Activated naive CD8-positive, alpha-beta T cell treated with anti-CD3 and anti-CD28 coated beads, Interleukin-2, amount 10 ng/mL, durations not matched to agents 7 days and 5 days (primary cell): ENCODE data around the gene PRSS27. TPM values are rescaled to one million over a fixed set of nuclear protein-coding genes. Genes with fewer than 3 reads are reported as not detected.
"Not testable (repeated sequence)": the region's sequence is repeated elsewhere in the genome, so short reads cannot be mapped to it uniquely, and the experiment has no call there.

Experiments used
- ATAC-seq: fragments of 150-1000 bp; cut with Tn5 transposase; one replicate; pipeline ENCODE4 v1.10.0; 2021; ENCODE audit warnings: low read depth, moderate library complexity
- POLR2A ChIA-PET: fragments of 350-600 bp; sonication (Branson Sonifier 250); formaldehyde crosslinking; loops from one replicate; lab custom pipeline; 2021; ENCODE audit warnings: antibody characterized with exemption; lab: Charles Lee
- DNase-seq: peaks from one replicate; pipeline ENCODE4 v3.0.0; 2021
- H3K27ac Mint-ChIP-seq: one replicate; pipeline ENCODE4 v1.8.0; 2022; ENCODE audit warnings: mild to moderate bottlenecking, mixed read lengths
- H3K27me3 Mint-ChIP-seq: one replicate; pipeline ENCODE4 v1.8.0; 2022; ENCODE audit warnings: mild to moderate bottlenecking, moderate library complexity, mixed read lengths
- H3K36me3 Mint-ChIP-seq: one replicate; pipeline ENCODE4 v1.8.0; 2021; ENCODE audit warnings: mild to moderate bottlenecking, mixed read lengths
- H3K4me1 Mint-ChIP-seq: one replicate; pipeline ENCODE4 v1.8.0; 2021; ENCODE audit warnings: mixed read lengths
- H3K4me3 Mint-ChIP-seq: one replicate; pipeline ENCODE4 v1.8.0; 2022; ENCODE audit warnings: mild to moderate bottlenecking, moderate library complexity, mixed read lengths
- H3K9me3 Mint-ChIP-seq: one replicate; pipeline ENCODE4 v1.8.0; 2021; ENCODE audit warnings: mixed read lengths
- total RNA-seq, 2 experiments: library from RNA; stranded (reverse); gene quantifications; one replicate each; pipeline ENCODE4 v1.2.3, GENCODE V29; 2021

Gene PRSS27
- total RNA-seq, 2 experiments from 2014 or later, result 1.9 to 2.2 TPM

DNA sequence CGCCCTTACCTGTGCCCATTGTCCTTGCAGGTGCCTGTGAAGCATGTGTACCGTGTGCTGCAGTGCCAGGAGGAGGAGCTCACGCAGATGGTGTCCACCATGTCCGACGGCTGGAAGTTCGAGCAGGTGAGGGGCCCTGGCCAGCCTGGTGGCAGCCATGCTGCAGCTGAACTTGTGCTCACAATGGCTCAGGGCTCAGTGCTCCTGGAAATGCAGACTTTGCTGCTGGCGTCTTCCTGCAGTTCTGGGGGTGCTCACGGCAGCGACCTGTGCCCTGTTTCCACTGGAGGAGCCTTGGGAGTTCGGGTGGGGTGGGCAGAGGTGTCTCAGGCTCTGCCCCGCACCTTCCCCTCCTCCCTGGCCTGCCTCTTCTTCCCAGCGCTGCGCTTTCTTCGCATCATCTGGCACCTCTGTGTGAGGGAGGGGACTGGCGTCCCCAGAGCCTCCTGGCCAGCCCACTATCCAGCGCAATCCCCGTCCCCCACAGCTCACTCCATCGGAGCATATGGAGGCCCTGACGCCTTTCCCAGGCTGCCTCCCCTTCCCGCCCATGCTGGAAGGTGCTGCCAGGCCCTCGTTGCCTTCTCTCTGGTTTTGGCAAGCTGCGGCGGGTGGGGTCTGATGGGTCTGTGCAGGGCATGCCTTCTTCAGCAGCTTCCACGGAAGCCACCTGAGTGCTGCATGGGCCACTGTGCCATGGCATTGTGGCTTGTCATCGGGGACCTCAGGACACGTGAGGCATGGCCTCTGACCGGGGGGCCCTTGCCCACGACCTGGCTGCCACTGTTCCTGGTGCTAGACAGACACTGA, 20.0 kb downstream of the PRSS27 start:
- DNase-seq (no peak), ATAC-seq (no peak)
- no peaks in the 10 kb centered on the region for H3K9me3 Mint-ChIP-seq
- H3K4me1 Mint-ChIP-seq, result no peaks in the 10 kb centered on the region
- POLR2A ChIA-PET, result no interaction called here
- H3K27me3 Mint-ChIP-seq, result no peaks in the 10 kb centered on the region
- H3K27ac Mint-ChIP-seq, result no peak overlapping the region
- no peak overlapping the region for H3K4me3 Mint-ChIP-seq
- peaks cover 4% of the 10 kb centered on the region for H3K36me3 Mint-ChIP-seq

DNA sequence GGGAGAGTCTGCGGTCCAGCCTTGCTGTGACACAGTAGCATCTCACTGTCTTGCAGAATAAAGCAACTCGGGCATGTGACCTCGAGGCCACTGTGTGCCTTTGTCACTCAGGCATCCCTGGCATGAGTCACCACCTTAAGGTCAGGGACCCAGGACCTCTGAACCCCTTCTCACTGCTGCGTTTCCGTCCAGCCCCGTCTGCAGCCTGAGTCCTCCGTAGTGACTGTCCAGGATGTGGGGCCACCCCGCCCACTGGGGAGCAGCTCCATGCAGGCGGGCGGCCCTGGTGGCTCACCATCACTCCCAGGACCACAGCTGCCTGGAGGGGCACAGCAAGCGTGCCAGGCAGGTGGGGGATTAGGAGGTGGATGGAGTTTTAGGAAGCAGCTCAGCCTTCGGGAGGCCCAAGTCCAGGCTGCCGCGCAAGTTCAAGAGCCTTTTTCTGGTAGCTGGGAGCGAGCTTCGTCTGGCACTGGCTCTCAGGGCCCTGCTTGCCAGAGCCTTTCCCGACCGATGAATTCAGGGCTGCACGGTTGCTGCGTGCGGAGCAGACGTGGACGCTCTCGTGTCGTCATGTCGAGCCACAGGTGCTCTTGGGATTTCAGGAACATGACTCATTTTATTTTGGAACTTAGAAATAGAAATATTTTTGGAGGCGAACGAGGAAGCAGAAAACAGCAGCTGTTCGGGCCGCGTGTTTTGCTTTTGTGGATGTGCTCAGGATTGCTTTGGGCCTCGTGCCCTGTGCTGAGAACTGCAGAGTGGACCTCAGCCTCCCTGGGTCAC, 20.9 kb downstream of the PRSS27 start:
- Mint-ChIP-seq H3K36me3 (peaks cover 4% of the 10 kb centered on the region), H3K27ac (no peak overlapping the region), H3K27me3 (no peaks in the 10 kb centered on the region), H3K4me3 (no peak overlapping the region), H3K9me3 (no peaks in the 10 kb centered on the region), H3K4me1 (no peaks in the 10 kb centered on the region)
- DNase-seq (no peak), ATAC-seq (no peak)
- POLR2A ChIA-PET, result no interaction called here

DNA sequence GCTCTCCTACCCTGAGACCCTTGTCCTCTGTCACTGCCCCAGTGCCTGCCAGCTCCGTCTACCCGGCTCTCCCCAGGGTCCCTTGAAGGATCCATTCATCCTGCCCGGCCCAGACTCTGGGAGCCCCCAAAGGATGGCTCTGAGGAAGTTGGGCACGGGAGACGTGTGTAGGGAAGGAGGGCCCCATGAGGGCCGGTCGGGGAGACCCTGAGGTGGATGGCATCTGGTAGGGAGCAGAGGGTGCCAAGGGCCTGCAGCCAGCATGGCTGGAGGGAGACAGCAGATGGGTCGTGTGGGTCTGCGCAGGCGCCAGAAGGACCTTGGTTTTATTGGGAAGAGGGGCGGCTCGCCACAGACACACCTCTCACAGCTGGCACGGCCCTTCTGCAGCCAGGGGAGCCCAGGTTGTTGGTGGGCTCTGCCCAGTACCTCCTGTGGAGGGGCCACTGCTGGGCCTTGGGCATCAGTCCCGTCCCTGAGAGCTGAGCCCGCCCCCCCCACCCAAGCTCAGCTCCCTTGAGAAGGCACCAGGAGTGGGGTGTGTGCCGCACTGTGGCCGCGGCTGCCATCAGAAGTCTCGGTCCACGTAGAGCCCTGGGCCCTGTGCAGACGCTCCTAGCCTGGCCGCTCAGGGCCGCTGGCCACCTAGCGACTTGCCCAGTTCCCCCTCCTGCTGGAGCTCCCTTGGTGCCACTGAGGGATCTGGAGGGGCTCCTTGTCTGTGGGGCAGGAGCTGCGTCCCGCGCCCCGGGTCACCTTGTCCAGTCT, 21.7 kb downstream of the PRSS27 start:
- ATAC-seq, result no peak
- DNase-seq, result no peak
- Mint-ChIP-seq H3K27me3 (no peaks in the 10 kb centered on the region), H3K4me1 (no peaks in the 10 kb centered on the region), H3K27ac (no peak overlapping the region), H3K4me3 (no peak overlapping the region), H3K9me3 (no peaks in the 10 kb centered on the region), H3K36me3 (peaks cover 4% of the 10 kb centered on the region)
- POLR2A ChIA-PET, result no interaction called here

DNA sequence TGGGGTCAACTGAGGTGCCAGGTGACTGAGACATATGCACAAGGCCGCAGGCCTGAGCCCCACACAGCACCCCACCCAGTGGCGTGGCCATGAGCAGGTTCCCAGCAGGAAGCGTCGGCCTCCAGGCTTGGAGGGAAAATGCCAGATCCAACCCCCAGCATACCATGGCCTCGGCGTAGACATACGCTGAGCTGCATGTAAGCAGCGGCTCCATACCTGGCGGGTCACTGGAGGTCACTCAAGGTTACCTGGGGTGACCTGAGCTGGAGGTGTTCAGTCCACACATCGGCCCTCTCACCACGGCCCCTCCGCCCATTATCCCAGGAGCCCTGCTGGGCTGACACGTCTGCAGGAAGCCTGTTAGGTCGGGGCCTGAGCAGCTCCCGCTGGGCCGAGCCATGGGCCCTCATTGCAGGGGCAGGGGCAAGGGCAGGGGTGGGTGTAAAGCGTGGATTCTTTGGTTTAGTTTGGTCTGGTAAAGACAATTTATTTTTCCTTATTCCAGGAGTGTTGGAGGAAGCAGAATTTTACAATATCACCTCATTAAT, 22.5 kb downstream of the PRSS27 start:
- H3K36me3 Mint-ChIP-seq, result peaks cover 4% of the 10 kb centered on the region
- H3K27ac Mint-ChIP-seq, result no peak overlapping the region
- ATAC-seq, result no peak
- H3K9me3 Mint-ChIP-seq, result no peaks in the 10 kb centered on the region
- no peak for DNase-seq
- no peak overlapping the region for H3K4me3 Mint-ChIP-seq
- H3K27me3 Mint-ChIP-seq, result no peaks in the 10 kb centered on the region
- POLR2A ChIA-PET, result no interaction called here
- no peaks in the 10 kb centered on the region for H3K4me1 Mint-ChIP-seq

DNA sequence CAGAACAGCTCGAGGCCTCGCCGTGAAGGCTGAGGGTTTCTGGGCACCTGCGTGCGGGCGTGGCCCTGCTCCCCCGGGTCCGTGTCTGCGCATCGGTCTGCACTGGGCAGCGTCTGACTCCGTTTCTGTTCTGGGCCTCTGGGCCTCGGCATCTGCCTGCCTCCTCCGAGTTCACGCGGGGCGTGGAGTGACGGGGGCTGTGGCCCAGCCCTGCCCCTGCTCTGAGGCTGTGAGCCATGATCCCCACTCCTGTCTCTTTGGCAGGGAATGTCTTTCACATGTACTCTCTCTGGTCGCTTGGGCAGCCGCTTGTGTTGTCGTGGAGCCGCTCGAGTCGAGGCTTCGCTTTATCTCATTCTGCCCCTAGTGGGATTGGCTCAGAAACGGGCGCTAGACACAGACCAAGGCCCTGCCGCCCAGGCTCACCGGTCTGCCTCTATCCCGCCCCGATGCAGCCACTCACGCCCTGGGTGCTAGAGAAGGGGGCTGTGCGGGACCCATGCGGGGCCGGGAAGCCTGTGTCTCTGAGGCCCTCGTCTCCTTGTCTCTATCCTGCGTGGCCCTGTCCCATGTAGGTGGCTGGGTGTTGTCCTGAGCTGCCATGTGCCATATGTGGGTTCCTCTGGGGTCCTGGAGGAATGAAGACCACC, 23.3 kb downstream of the PRSS27 start:
- H3K27ac Mint-ChIP-seq, DNase-seq, POLR2A ChIA-PET, H3K4me1 Mint-ChIP-seq, H3K27me3 Mint-ChIP-seq, H3K4me3 Mint-ChIP-seq, H3K9me3 Mint-ChIP-seq, H3K36me3 Mint-ChIP-seq, ATAC-seq: not testable (repeated sequence)

DNA sequence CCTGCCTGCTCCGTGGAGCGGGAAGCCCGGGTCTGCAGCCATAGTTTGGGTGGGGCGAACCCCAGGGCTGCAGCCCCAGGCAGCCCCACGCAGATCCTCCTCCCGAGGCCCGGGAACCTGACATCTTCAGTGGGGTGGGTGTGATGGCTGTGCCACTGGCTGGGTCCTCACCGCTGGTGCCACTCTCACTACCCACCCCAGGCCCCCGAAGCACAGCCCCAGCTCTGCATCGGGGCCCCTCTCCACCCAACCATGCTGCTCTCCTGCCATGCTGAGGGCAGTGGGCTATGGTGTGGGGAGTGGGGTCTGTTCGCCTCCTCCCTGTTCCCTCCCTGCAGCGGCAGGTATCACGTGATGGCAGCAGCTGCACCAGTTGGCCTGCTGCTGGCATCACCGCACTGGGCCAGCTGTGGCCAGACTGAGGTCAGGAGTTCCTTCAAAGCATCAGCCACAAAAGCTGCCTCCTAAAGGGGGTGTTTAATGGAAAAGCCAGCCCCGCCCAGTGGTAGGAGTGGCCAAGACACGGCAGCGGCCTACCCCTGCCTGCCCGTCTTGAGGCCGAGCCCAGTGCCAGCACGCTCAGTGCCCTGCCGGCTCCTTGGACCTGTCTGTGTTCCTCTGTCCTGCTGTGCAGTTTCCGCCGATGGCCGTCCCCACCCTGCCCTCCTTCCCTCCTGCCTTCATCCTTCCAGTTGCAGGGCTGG, 26.9 kb downstream of the PRSS27 start:
- no peaks in the 10 kb centered on the region for H3K27me3 Mint-ChIP-seq
- H3K4me1 Mint-ChIP-seq, result peaks cover 2% of the 10 kb centered on the region
- peaks cover 4% of the 10 kb centered on the region for H3K36me3 Mint-ChIP-seq
- H3K4me3 Mint-ChIP-seq, result no peak overlapping the region
- DNase-seq (no peak), ATAC-seq (no peak)
- H3K9me3 Mint-ChIP-seq, result no peaks in the 10 kb centered on the region
- no peak overlapping the region for H3K27ac Mint-ChIP-seq
- POLR2A ChIA-PET, result no interaction called here

DNA sequence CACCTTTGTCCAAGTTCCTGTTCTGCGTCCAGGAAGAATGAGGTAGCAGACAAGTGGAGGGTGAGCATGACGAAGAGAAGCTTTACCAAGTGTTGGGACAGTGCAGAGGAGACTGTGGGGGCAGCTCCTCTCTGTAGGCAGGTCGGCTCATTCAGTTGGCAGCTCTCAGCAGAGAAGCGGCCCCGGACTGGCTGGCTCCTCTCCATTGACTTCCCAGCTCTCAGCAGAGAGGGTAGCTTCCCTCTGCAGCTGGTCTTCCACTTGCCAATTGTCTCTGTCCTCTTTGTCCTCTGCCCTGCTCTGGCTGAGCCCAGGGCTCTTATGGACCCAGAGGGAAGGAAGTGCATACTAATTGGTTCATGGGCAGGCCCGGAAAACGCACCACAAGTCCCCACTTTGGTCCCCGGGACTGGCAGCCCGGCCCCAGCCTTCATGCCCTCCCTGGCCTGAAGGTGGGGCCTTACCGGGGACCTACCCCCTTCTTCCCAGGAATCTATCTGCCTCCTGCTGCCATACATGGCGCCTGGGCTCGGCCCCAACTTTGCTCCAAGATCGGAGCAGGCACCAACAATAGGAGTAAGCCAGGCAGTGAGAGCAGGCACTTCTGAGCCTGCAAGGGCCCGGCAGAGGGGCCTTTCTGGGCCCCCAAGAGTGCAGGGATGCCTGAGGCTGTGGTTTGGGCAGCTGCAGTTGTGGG, 27.6 kb downstream of the PRSS27 start:
- Mint-ChIP-seq H3K27ac (no peak overlapping the region), H3K27me3 (no peaks in the 10 kb centered on the region), H3K4me1 (peaks cover 5% of the 10 kb centered on the region), H3K9me3 (no peaks in the 10 kb centered on the region), H3K36me3 (peaks cover 4% of the 10 kb centered on the region), H3K4me3 (no peak overlapping the region)
- POLR2A ChIA-PET, result no interaction called here
- no peak for DNase-seq
- no peak for ATAC-seq

DNA sequence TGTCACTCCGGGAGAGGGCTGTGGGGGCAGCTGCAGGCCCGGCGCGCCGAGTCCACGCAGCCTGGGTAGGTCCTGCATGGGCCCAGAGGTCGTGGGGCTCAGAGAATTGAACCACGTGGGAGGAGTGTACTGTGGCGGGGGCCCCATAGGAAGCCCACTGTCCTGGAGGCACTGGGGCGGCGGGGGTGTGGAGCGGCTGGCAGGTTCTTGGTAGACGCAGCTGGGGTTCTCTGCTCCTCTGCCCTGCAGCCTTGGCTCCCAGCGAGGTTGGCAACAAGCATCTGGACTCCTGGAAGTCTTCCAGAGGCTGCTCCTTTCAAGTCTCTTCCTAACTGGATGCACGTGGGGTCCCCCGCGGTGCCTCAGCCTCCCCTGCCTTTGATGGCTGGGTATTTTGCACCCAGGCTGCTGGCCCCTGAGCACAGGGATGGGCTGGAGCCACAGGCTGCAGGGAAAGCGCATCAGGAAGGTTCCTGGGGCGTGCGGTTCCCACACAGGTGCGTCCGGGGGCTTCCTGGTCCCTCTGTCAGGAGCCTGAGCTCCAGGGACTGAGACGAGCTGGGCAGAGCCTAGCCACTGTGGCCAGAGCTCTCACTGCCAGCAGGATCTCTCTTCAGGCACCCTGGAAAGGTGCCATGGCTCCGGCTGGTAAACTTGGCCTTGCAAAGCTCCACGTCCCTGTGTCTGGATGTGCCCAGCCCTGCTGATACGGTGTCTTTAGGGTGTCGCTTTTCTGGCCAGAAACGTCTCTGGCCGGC, 28.4 kb downstream of the PRSS27 start:
- ATAC-seq, result no peak
- POLR2A ChIA-PET, result no interaction called here
- no peaks in the 10 kb centered on the region for H3K27me3 Mint-ChIP-seq

DNA sequence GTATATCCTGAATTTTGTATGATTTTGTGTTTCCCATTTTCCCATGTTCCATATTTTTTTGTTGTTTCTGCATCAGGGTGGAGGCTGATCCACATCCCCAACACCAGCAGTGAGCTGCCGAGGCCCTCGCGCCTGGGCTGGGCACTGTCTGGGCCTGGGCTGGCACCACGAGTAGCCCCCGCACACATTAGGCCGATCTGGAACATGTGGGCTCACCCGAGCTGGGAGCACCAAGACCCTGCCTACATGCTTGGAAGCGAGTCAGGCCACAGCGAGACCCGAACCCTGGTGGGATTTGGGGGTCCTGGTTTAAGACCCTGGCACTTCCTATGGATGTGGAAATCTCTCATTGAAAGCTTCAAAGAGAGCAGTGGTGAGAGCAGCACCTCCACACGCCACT, 29.2 kb downstream of the PRSS27 start:
- H3K27ac Mint-ChIP-seq, result no peak overlapping the region
- ATAC-seq (no peak), DNase-seq (no peak)
- POLR2A ChIA-PET, result no interaction called here
- peaks cover 13% of the 10 kb centered on the region for H3K4me1 Mint-ChIP-seq
- H3K36me3 Mint-ChIP-seq, result no peaks in the 10 kb centered on the region
- no peaks in the 10 kb centered on the region for H3K9me3 Mint-ChIP-seq
- H3K4me3 Mint-ChIP-seq, result no peak overlapping the region
- H3K27me3 Mint-ChIP-seq, result no peaks in the 10 kb centered on the region

More for the DNA sequence above, 28.4 kb downstream of the PRSS27 start:
- H3K9me3 Mint-ChIP-seq, result no peaks in the 10 kb centered on the region
- H3K4me1 Mint-ChIP-seq, result peaks cover 12% of the 10 kb centered on the region
- DNase-seq, result no peak
- no peaks in the 10 kb centered on the region for H3K36me3 Mint-ChIP-seq
- H3K27ac Mint-ChIP-seq, result no peak overlapping the region
- H3K4me3 Mint-ChIP-seq, result no peak overlapping the region

DNA sequence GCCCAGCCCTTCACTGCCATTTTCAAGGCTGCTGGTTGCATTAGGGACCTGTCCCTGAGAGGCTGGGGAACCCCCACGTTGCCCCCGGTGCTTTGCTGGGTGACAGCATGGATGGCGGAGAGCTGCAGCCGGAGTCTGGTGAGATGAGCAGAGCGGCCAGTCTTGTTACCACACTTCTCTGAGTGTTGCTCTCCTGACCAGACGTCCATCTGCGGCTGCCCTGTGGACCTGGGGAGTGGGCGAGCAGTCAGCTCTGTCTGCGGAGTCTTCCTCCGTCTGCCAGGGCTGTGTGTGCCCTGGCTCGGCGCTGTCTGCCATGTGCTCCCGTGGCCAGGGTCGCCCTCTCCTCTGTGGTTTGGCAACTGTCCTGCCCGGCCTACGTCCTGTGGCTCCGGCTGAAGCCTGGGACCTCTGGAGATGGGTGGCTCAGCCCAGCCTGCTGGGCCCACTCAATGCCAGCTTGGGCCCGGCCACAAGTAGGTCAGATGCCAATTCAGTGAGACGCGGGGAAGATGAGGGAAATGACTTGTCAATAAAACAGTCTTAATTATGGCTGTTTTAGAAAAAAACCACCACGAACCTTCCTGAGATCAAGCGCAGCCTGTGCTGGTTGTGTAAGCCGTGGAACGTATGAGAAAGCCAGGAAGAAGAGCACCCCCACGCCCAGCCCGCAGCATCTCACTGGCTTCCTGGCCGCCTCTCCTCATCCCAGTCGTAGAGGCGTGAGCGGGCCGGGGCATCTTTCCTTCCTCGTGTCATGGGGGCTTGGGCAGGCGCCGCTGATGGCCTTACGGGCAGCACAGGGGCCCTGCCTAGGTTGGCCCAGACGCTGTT, 29.8 kb downstream of the PRSS27 start:
- DNase-seq (no peak), ATAC-seq (no peak)
- Mint-ChIP-seq H3K4me1 (peaks cover 15% of the 10 kb centered on the region), H3K9me3 (no peaks in the 10 kb centered on the region), H3K27me3 (no peaks in the 10 kb centered on the region), H3K4me3 (no peak overlapping the region), H3K27ac (no peak overlapping the region), H3K36me3 (no peaks in the 10 kb centered on the region)
- POLR2A ChIA-PET, result no interaction called here

DNA sequence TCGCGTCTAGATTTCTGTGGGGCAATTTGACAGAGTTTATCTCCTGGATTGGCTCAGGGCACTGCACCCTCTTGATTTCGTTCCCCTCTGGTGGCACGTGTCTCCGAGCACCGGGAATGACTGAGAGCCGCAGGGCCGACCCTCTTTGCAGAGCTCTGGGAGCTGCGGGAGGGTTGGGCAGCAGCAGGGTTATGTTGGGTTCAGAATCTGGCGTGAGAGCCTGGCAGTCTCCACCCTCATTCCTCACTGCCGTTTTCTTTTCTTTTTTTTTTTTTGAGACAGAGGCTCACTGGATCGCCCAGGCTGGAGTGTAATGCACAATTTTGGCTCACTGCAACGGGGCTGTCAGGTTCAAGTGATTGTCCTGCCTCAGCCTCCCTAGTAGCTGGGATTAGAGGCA, 30.6 kb downstream of the PRSS27 start:
- peaks cover 15% of the 10 kb centered on the region for H3K4me1 Mint-ChIP-seq
- ATAC-seq, H3K27ac Mint-ChIP-seq, DNase-seq, H3K9me3 Mint-ChIP-seq, H3K4me3 Mint-ChIP-seq, H3K27me3 Mint-ChIP-seq, POLR2A ChIA-PET, H3K36me3 Mint-ChIP-seq: not testable (repeated sequence)
